Hematopoietic multipotent progenitor cell treated with erythropoietin and hydrocortisone succinate and interleukin-3 and kit ligand, for 4 days (in vitro differentiated cells): Measurements from ENCODE around the gene FAM168A.

Experiments used
- DNase-seq: peaks from one replicate; pipeline ENCODE4 v3.0.0-alpha.2; 2015

Gene FAM168A

DNA sequence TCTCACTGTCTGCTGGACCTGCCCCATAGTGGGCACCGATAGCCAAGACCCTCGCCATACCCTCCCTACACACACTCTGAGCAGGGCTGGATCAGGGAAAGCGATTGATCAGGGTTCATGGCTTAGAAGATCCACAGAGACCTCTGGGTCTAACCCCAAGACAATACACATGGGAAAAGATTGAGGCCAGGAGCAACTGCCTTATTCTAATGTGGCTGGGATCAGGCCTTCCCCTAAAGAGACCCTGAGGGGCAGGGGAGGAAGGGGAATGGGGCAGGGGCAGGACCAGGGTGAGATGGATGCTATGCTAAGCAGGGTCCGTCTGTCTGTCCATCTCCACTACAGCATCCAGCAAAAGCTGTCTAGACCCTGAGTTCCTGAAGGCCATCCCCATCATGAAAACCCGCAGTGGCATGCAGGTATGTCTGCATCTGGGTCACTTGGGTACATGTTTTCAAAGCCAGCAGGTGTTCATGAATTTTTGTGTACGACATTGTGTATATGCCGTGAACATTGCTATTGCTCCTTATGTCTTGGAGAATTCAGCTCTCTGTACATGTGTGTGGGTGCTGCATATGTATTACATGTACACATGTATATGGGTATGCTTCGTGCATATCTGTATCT is 237.1 kb downstream of the FAM168A start:
- no peak for DNase-seq

DNA sequence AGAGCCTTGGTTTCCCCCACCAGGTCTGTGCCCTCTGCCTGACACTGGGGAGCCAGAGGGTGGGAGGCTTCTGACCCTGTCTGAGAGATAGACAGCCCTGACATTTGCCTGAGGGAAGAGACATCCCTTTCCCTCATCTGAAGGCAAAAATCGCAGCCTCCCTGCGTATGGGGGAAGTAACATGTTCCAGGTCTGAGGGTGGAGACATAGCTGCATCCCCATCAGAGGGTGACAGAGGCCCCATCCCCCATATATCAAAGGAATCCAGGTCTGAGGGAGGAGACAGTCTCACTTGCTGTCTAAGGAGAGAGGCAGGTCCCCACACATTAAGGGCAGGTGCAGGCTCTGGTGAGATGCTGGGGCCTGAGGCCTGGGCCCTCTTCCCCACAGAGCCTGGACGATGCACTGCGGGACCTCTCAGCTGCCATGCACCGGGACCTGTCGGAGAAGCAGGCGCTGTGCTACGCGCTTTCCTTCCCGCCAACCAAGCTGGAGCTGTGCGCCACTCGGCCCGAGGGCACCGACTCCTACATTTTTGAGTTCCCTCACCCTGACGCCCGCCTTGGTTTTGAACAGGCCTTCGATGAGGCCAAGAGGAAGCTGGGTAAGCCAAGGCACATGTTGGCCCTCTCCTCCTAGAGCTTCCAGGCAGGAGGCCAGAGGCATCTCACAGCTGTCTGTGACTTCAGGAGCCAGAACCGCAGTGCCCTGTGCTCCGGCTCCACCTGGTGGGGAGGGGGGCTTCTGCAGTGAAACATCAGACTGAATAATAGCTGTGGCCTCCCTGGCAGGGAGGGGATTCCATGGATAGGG is 237.8 kb downstream of the FAM168A start:
- peak; percentile 73 for DNase-seq

DNA sequence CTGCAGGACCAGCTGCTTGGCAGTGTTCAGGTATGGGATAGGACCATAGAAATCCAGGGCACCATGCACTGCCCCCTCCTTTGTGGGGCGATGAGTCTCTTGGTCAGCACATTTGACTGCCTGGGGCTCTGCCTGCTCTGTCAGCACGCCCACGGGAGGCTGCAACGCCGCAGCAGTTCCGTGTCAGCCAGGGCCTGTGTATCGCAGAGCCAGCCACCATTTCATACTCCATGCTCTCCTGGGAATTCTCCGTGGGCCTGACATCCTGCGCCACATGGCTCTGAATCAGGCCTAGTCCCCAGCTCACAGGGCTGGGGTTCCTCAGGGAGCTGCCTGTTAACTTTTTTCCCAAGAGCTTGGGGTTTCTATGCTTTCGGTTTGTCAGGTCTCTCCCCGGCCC is 238.6 kb downstream of the FAM168A start:
- DNase-seq: no peak

DNA sequence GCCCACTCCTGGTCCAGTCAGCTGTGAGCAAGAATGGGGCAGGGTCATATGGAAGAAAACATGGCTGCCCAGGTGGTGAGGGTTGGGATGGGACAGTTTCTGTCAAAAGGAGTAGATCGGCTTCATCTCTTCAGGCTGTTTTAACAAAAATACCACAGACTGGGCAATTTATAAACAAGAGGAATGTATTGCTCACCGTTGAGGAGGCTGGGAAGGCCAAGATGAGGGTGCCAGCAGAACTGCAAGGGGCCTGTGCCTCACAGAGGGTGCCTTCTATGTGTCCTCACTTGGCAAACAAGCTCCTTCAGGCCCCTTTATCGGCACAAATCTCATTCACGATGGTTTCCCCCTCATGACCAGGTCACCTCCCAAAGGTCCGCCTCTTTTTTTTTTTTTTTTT is 239.8 kb downstream of the FAM168A start:
- no peak for DNase-seq

DNA sequence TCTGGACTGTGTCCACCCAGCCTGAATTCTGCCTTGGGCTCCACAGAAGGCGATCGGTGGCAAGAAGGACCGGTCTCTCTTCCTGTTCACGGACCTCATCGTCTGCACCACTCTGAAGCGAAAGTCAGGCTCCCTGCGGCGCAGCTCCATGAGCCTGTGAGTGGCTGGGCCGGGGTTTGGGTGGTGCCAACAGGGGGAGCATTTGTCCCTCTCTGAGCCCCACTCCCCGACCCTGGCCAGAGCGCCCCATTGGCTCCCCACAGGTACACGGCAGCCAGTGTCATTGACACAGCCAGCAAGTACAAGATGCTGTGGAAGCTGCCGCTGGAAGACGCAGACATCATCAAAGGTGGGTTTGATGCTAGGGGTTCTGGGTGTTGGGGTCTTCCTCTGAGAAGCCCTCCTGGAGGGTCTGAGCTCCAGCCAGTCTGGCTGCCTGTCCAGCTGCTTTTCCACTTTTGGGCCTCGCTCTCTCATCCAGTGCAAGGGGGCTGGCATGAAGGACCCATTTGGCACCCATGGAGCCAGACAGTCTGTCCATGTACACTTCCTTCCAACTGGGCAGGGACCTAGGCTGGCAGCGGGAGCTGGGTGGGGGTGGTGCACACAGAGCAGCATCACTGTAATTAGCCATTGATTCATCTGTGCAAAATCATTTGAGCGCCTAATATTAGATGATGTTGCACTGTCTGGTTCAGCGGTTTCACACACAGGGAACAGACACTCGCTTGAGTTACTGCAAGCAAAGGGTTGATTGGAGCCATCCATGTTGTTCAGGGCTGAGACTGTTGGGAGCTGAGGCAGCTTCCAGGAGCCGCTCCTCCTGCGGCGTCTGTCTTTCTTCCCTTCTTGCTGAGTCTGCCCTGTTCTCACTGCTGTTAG is 240.7 kb downstream of the FAM168A start:
- DNase-seq: no peak

DNA sequence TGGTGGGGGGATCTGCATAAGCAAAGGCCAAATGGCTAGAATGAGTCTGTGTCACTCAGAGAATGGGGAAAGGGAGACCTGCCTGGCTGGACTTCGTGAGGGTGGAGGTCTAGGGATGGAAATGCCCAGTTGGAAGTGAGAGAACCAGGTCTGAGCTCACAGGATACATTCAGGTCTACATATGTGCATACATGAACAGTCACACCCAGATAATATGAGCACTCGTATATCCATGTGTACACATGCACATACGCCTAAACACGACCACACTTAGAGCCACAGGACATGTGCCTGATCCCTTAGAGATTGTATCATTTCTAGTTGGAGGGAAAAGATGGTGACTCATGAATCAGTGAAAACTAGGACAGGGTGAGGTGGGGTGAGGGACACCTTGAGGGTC is 242.8 kb downstream of the FAM168A start:
- no peak for DNase-seq

DNA sequence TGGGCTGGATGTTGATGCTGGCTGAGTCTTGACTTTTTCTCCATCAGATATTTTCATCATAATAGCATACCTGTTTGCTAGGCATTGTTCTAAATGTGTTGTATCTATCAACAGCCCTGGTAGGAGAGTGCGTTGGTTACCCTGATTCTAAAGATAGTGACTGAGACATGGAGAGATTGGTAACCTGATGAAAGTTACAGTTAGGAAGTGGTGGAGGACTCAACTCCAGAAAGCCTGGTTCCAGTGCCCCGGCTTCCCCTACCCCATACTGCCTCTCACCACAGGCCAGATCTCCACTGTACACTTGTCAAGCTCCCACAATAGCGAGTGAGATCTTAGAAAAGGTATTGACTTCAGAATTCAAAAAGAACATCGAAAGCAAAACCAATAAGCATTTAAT is 244.5 kb downstream of the FAM168A start:
- peak; percentile 29 for DNase-seq

DNA sequence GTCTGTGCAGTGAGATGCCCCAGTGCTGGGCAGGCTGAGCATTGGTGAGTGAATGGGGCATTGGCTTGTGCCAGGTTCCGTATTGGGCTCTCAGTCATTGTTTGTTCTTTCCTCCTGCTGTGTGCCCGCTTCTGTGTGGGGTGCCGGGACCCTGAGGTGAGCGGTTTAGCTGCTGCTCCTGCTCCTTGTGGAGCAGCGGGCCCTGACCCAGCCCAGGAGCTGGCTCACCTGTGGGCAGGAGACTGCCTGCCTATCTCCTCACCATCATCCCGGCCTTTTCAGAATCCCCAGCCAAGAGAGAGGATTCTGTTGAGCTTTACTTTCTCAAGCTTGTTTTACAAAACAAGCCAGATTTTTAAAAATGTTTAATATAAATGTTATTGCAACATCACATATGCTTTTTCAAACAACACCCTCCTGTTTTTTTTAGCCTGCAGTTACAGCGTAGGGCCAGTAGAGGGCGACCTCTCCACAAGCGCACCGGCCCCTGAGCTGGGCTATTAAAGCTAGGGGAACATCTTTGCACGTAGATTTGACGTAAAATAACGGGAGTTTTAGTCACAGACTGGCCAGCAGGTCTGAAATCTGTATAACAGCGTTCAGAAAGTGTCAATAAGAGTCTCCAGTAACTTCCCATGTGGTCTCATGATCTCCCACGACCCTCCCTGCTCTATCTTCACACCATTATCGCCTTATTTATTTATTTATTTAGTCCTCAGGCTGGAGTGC is 246.8 kb downstream of the FAM168A start:
- peak; percentile 89 for DNase-seq
